Suprapubic skin (tissue), 4 donors: ENCODE measurements around the gene PTPRA. TPM values are rescaled to one million over a fixed set of nuclear protein-coding genes. Genes with fewer than 3 reads are reported as not detected.
A peak's percentile ranks its signal among the peaks of the same experiment; 100 is the strongest.

ENCODE experiments used
- DNase-seq, 2 donors: peaks; one replicate each; pipeline ENCODE4 v3.0.0-alpha.2; 2019; ENCODE audit warnings: low spot score in 2 of 2
- H3K27ac ChIP-seq: fragments of 200-600 bp; sonication (generic); one replicate; pipeline ENCODE4 v1.5.1; 2019
- H3K27me3 ChIP-seq: fragments of 200-600 bp; sonication (generic); one replicate; pipeline ENCODE4 v1.5.1; 2019
- H3K36me3 ChIP-seq: fragments of 200-600 bp; sonication (generic); one replicate; pipeline ENCODE4 v1.5.1; 2019
- H3K4me1 ChIP-seq: fragments of 200-600 bp; sonication (generic); one replicate; pipeline ENCODE4 v1.5.1; 2019
- H3K4me3 ChIP-seq: fragments of 200-600 bp; sonication (generic); one replicate; pipeline ENCODE4 v1.5.1; 2019; ENCODE audit warnings: mild to moderate bottlenecking
- H3K9me3 ChIP-seq: fragments of 200-600 bp; sonication (generic); one replicate; pipeline ENCODE4 v1.5.1; 2019
- EP300 ChIP-seq: sonication (generic); formaldehyde crosslinking; IDR thresholded peaks from one replicate; pipeline ENCODE4 v1.6.1; 2017; ENCODE audit warnings: antibody characterized with exemption
- POLR2A ChIP-seq, 2 donors: fragments of 450-650 bp; IDR thresholded peaks; one replicate each; pipeline ENCODE4 v1.6.1; 2017; ENCODE audit warnings: antibody characterized with exemption in 2 of 2, mild to moderate bottlenecking in 2 of 2, moderate library complexity in 2 of 2
- POLR2AphosphoS5 ChIP-seq, 3 donors: sonication (generic); formaldehyde crosslinking; IDR thresholded peaks; one replicate each; pipeline ENCODE4 v1.6.1; 2017; ENCODE audit warnings: antibody characterized with exemption in 3 of 3
- WGBS: methylation state at CpG from one replicate; pipeline ENCODE4 v1.1.5; 2018; 5-methylcytosine and 5-hydroxymethylcytosine counted together
- total RNA-seq, 4 donors: library from RNA; depleted of rRNA; stranded (reverse); fragments of >200 nt; gene quantifications; one replicate each; pipeline ENCODE4 v1.1.0, GENCODE V29; 2016
- TF ChIP-seq, protein P1 (sequence below), 2 donors: fragments of 200-600 bp in 1 of 2; fragments of 450-650 bp in 1 of 2; sonication (generic) in 1 of 2; IDR thresholded peaks; one replicate each; pipeline ENCODE4 v1.5.1; 2016 to 2019; ENCODE audit warnings: antibody characterized with exemption in 2 of 2, mild to moderate bottlenecking in 1 of 2, moderate library complexity in 1 of 2

PTPRA gene
- total RNA-seq, 4 donors from 2014 or later: 47.7 to 83.0 (median 73.4) TPM

DNA sequence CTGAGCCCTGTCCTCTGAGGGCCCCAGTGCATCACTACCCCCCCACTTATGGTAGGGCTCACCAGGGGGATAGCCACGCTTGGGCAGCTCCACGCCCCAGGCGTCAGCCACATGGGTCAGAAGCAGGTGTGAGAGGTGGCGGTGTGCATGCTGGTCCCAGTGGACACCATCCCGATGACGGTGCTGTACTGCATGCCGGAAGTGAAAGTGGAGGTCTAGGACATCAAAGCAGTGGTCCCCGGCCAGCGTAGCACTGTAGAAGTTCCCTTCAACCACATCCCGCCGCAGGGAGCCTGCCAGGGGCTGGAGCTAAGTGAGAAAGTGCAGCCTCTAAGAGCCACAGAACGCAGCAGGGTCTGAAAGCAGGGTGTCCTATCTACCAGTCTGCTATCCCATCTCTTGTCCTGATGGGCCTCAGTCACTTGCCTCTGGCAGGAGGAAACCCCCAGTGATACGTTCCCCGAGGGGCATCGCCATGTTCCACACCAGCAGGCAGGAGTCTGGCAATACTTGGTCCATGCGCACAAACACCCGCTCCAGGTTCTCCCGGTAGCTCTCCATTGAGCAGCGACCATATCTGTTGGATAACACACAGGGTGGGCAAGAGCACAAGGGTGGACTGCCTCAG is 35.0 kb upstream of the PTPRA start:
- peaks cover 12% of the 10 kb centered on the region for H3K36me3 ChIP-seq
- no peak overlapping the region for H3K27ac ChIP-seq
- no peak for TF ChIP-seq EP300
- no peak for TF ChIP-seq POLR2AphosphoS5 (IDR thresholded peaks at IDR 0.05)
- TF ChIP-seq, protein P1, sequence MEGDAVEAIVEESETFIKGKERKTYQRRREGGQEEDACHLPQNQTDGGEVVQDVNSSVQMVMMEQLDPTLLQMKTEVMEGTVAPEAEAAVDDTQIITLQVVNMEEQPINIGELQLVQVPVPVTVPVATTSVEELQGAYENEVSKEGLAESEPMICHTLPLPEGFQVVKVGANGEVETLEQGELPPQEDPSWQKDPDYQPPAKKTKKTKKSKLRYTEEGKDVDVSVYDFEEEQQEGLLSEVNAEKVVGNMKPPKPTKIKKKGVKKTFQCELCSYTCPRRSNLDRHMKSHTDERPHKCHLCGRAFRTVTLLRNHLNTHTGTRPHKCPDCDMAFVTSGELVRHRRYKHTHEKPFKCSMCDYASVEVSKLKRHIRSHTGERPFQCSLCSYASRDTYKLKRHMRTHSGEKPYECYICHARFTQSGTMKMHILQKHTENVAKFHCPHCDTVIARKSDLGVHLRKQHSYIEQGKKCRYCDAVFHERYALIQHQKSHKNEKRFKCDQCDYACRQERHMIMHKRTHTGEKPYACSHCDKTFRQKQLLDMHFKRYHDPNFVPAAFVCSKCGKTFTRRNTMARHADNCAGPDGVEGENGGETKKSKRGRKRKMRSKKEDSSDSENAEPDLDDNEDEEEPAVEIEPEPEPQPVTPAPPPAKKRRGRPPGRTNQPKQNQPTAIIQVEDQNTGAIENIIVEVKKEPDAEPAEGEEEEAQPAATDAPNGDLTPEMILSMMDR (IDR thresholded peaks at IDR 0.05): no peak
- TF ChIP-seq POLR2A (IDR thresholded peaks at IDR 0.05): no peak
- DNase-seq: peak in 1 of 2 donors; percentile 72
- no peaks in the 10 kb centered on the region for H3K9me3 ChIP-seq
- H3K27me3 ChIP-seq: no peaks in the 10 kb centered on the region
- no peak overlapping the region for H3K4me3 ChIP-seq
- H3K4me1 ChIP-seq: peaks cover 20% of the 10 kb centered on the region
- WGBS: 98% methylated on average over 13 of the region's 19 CpGs

DNA sequence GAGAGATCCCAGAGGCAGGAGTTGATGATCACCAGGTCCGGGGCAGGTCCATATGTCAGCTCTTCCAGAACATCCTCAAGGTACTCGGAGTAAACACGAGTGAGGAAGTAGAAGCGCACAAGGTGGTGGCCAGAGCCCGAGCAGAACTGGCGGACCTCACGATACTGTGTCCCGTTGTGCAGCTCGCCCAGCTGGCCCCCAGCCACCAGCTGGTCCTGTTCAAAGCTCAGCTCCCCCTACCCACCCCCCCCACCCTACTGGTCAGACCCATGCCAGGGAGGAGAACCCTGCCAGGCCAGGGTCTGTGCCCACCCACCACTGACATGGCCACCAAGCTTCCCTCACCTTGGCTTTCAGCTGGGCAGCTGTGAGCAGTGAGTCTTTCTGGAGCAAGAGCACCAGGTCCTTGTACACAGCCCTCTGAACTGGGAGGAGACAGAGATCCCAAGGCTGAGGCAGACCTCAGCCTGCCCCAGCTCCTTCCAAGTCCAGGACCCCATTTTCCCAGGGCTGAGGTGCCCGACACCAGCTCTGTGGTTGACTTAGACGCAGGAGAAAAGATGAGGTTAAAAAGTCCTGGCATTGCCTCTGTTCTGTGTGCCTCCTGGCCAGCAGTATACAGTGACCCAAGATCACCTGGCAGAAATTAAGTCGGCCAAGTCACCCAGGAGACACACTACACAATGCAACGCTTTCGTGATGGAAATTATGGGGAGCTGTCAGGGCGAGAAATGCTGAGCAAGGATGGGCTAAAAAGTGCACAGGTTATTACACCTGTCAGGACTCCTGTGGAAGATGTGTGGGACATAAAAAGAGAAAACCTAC is 34.2 kb upstream of the PTPRA start:
- DNase-seq: no peak
- H3K4me1 ChIP-seq: peaks cover 20% of the 10 kb centered on the region
- WGBS: 89% methylated on average over 15 of the region's 15 CpGs
- peak overlapping the region; percentile 96 for H3K4me3 ChIP-seq
- TF ChIP-seq, protein P1 (IDR thresholded peaks at IDR 0.05): no peak
- TF ChIP-seq POLR2AphosphoS5 (IDR thresholded peaks at IDR 0.05) (no peak), EP300 (no peak), POLR2A (IDR thresholded peaks at IDR 0.05) (no peak)
- no peaks in the 10 kb centered on the region for H3K27me3 ChIP-seq
- H3K36me3 ChIP-seq: peaks cover 12% of the 10 kb centered on the region
- no peaks in the 10 kb centered on the region for H3K9me3 ChIP-seq
- H3K27ac ChIP-seq: no peak overlapping the region

DNA sequence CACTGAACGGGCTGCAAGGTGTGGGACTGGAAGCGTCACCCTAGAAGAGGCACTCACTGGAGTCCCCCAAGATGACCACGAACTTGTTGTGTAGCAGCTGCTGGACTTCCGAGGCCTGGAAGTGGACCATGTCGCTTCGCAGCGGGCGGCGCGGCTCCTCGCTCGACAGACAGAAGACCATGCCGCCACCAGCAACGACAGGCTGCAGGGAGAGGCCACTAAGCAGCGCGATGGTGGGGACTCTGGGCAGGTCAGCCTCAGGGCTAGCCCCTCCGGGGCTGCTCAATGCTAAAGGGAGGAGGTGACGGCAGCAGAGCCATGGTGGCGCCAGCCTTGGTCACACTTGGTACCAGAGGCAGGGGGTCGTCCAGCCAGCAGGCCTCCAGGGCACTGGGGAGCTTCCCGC is 33.5 kb upstream of the PTPRA start:
- 82% methylated on average over 16 of the region's 21 CpGs for WGBS

DNA sequence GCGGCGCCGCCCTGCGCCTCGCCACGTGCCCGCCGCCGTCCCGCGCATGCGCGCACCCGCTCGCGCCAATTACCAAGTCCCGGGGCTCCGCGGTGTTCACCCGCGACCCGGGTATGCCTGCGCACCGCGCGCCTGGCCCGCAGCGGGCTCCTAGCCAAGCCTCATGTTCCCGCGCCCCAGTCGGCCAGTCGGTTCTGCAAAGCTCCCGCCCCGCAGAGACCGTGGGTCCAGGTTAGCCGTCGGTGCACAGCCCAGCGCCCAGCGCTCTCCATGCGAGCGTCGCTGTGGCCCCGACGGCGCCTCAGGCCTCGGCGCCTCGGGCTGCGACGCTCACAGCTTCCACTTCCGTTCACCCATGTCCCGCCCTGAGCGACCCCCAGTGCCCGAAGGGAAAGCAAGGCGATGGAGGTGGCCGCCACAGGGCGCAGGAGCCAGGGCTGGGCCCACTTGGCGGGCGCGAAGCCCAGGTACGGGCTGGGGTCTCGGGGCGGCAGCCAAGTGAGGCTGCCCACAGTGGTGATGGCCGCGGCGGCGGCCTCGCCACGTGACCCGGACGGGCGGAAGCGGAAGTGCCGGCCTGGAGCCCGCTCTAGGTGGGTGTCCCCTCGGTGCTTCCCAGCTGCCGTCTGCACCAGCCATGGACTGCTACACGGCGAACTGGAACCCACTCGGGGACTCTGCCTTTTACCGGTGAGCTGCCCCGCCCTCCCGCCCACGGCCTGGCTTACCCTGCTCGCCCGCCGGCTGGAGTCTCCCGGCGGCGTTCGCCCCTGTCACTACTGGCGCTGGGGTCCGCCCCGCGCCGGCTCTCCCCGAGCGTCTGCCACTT is 32.9 kb upstream of the PTPRA start, which contains the start of the genes PCED1A and VPS16:
Gene PCED1A (minus strand): TSS at position 518 of the 829 bp plus-strand sequence. CDS start 743 bp downstream, outside the sequence.
Gene VPS16 (plus strand): TSS at position 608 of the 829 bp plus-strand sequence. CDS start 30 bp downstream, at position 638.
- Histone ChIP-seq H3K36me3 (peaks cover 10% of the 10 kb centered on the region), H3K9me3 (no peaks in the 10 kb centered on the region), H3K27ac (peak within 1 kb of the TSS; percentile 86), H3K27me3 (no peaks in the 10 kb centered on the region), H3K4me3 (peak within 1 kb of the TSS; percentile 96), H3K4me1 (peaks cover 20% of the 10 kb centered on the region)
- 0% methylated on average over 3 of the region's 98 CpGs for whole genome bisulfite sequencing
- DNase-seq: peak; percentile 89 to 93
- TF ChIP-seq POLR2A (IDR thresholded peaks at IDR 0.05): no peak
- peak; percentile 12 to 63 (median 55) for TF ChIP-seq POLR2AphosphoS5 (IDR thresholded peaks at IDR 0.05)

More for the DNA sequence above, 33.5 kb upstream of the PTPRA start:
- H3K27ac ChIP-seq: peak overlapping the region; percentile 86
- no peaks in the 10 kb centered on the region for H3K27me3 ChIP-seq
- no peak for DNase-seq
- peaks cover 20% of the 10 kb centered on the region for H3K4me1 ChIP-seq
- peaks cover 12% of the 10 kb centered on the region for H3K36me3 ChIP-seq
- peak overlapping the region; percentile 96 for H3K4me3 ChIP-seq
- no peaks in the 10 kb centered on the region for H3K9me3 ChIP-seq
- TF ChIP-seq, protein P1 (IDR thresholded peaks at IDR 0.05): no peak
- TF ChIP-seq POLR2A (IDR thresholded peaks at IDR 0.05): no peak
- no peak for TF ChIP-seq POLR2AphosphoS5 (IDR thresholded peaks at IDR 0.05)
- TF ChIP-seq EP300: no peak

DNA sequence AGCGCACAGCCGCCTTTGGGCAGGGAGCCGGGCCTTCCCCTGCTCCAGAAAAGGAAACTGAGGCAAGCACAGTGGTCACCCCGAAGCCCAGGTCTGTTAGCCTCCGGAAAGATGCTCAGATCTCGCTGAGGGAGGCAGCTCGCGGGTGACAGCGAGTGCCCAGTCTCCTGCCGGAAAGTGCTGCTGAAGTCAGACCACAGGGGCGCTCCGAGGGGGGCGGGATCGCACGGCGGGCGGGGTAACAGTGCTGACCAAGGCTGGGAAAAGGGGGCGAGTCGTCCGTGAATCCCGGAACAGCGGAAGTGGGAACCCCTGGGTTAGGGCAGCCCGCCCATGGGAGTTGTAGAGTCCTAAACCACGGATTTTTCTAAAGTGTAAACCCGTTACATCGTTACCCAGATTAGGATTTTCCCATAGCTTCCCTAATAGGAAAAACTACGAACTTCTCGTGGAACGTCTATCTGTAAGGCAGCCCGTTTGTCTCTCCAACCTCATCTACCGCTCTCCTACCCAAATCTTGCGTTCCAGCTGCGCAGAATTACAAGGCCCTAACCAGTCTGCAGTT is 32.2 kb upstream of the PTPRA start:
- Histone ChIP-seq H3K9me3 (no peaks in the 10 kb centered on the region), H3K4me3 (peak overlapping the region; percentile 96), H3K4me1 (peaks cover 20% of the 10 kb centered on the region), H3K36me3 (peaks cover 4% of the 10 kb centered on the region), H3K27ac (peak overlapping the region; percentile 86), H3K27me3 (no peaks in the 10 kb centered on the region)
- peak; percentile 89 to 91 for DNase-seq
- no peak for TF ChIP-seq POLR2AphosphoS5 (IDR thresholded peaks at IDR 0.05)
- TF ChIP-seq, protein P1 (IDR thresholded peaks at IDR 0.05): no peak
- no peak for TF ChIP-seq POLR2A (IDR thresholded peaks at IDR 0.05)
- no peak for TF ChIP-seq EP300
- 11% methylated on average over 16 of the region's 33 CpGs for WGBS
